Stimulated activated CD4-positive, alpha-beta T cell treated with anti-CD3 and anti-CD28 coated beads, Interleukin-4, amount 100 ng/mL, for 4 hours (primary cell): ENCODE measurements around the gene GRID1.

ENCODE experiments used
- DNase-seq, 2 experiments: peaks; one replicate each; pipeline ENCODE4 v3.0.0-alpha.2; 2020

GRID1 gene

GRCh38 chr10:85604136-85604725, 762.4 kb downstream of the GRID1 start:
- no peak for DNase-seq

- no peak for DNase-seq
These were observed 763.2 kb downstream of the GRID1 start for GRCh38 chr10:85603151-85603940.

- no peak for DNase-seq
These were observed 763.9 kb downstream of the GRID1 start for GRCh38 chr10:85602713-85603112.

GRCh38 chr10:85602306-85602705, 764.3 kb downstream of the GRID1 start:
- no peak for DNase-seq

- DNase-seq: no peak
These were observed 765.1 kb downstream of the GRID1 start for GRCh38 chr10:85601526-85601925.

GRCh38 chr10:85600744-85601081, 765.9 kb downstream of the GRID1 start:
- no peak for DNase-seq

GRCh38 chr10:85600026-85600743, 766.4 kb downstream of the GRID1 start:
- no peak for DNase-seq

- DNase-seq: no peak
These were observed 767.5 kb downstream of the GRID1 start for GRCh38 chr10:85599081-85599480.

- DNase-seq: no peak
These were observed 767.9 kb downstream of the GRID1 start for GRCh38 chr10:85598646-85599045.

- no peak for DNase-seq
These were observed 769.6 kb downstream of the GRID1 start for GRCh38 chr10:85597006-85597405.

- DNase-seq: no peak
These were observed 770.2 kb downstream of the GRID1 start for GRCh38 chr10:85596389-85596788.

- no peak for DNase-seq
These were observed 772.4 kb downstream of the GRID1 start for GRCh38 chr10:85594239-85594638.

GRCh38 chr10:85593226-85593772, 773.3 kb downstream of the GRID1 start:
- no peak for DNase-seq

- DNase-seq: no peak
These were observed 785.2 kb downstream of the GRID1 start for GRCh38 chr10:85581371-85581770.

GRCh38 chr10:85580585-85580984, 786.0 kb downstream of the GRID1 start:
- no peak for DNase-seq

- no peak for DNase-seq
These were observed 787.7 kb downstream of the GRID1 start for GRCh38 chr10:85578860-85579259.

- no peak for DNase-seq
These were observed 791.2 kb downstream of the GRID1 start for GRCh38 chr10:85575441-85575840.

GRCh38 chr10:85570871-85571270, 795.7 kb downstream of the GRID1 start:
- no peak for DNase-seq

GRCh38 chr10:85565381-85565780, 801.2 kb downstream of the GRID1 start:
- DNase-seq: no peak

GRCh38 chr10:85558533-85558932, 808.1 kb downstream of the GRID1 start:
- no peak for DNase-seq

GRCh38 chr10:85557706-85558105, 808.9 kb downstream of the GRID1 start:
- DNase-seq: no peak

- DNase-seq: no peak
These were observed 809.5 kb downstream of the GRID1 start for GRCh38 chr10:85557077-85557476.
